OCI-LY3 (cell line): ENCODE data around the gene FAM120A.

Source experiments
- EZH2phosphoT487 ChIP-seq: fragments of 200-600 bp; shearing (Covaris generic); IDR thresholded peaks from 2 replicates; pipeline ENCODE4 v1.6.1; 2018; ENCODE audit warnings: antibody characterized with exemption, mixed run types, low read depth
- TF ChIP-seq, protein P1 (sequence below): fragments of 200-600, 300-600 bp; sonication (generic); IDR thresholded peaks from 2 replicates; pipeline ENCODE4 v1.5.1; 2014; ENCODE audit warnings: antibody characterized with exemption, low read length, low read depth

DNA sequence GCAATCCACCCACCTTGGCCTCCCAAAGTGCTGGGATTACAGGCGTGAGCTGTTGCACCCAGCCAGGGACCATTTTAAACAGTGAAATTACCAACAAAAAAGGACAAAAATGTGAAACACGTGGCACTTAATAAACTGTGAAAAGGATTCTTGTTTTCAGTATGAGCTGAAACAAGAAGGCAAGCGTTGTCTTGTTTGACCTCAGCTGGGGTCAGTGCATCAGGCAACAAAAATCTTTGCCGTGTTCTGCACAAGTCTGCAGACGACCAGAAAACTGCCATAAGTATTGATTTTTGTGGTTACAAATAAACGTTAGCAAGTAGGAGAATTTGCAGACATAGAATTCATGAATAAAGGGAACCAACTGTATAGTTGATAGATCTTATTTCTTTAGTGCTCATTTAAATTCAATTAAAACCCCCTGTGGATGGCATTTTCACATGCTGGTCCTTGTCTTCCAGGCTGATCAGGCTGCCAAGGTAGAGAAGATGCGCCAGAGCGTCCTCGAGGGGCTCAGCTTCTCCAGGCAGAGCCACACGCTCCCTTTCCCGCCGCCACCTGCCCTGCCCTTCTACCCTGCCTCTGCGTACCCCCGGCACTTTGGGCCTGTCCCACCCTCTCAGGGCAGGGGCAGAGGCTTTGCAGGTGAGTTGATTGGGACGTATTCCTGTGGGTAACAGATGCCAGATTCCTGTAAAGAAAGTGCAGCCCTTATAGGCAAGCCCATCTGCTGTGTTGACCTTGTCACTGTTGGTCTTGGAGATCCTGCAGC, 106.1 kb downstream of the FAM120A start:
- TF ChIP-seq, protein P1, sequence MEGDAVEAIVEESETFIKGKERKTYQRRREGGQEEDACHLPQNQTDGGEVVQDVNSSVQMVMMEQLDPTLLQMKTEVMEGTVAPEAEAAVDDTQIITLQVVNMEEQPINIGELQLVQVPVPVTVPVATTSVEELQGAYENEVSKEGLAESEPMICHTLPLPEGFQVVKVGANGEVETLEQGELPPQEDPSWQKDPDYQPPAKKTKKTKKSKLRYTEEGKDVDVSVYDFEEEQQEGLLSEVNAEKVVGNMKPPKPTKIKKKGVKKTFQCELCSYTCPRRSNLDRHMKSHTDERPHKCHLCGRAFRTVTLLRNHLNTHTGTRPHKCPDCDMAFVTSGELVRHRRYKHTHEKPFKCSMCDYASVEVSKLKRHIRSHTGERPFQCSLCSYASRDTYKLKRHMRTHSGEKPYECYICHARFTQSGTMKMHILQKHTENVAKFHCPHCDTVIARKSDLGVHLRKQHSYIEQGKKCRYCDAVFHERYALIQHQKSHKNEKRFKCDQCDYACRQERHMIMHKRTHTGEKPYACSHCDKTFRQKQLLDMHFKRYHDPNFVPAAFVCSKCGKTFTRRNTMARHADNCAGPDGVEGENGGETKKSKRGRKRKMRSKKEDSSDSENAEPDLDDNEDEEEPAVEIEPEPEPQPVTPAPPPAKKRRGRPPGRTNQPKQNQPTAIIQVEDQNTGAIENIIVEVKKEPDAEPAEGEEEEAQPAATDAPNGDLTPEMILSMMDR = no peak
- no peak for TF ChIP-seq EZH2phosphoT487
